GM10266 (cell line): ENCODE measurements around the gene CYLD.

Experiments used
- DNase-seq: peaks from one replicate; pipeline ENCODE4 v3.0.0; 2012; ENCODE audit errors: extremely low spot score
- TF ChIP-seq, protein P1 (sequence below): IDR thresholded peaks from 2 replicates; pipeline ENCODE4 v1.5.1; 2012; ENCODE audit warnings: mild to moderate bottlenecking, low read depth; ENCODE audit not compliant: control insufficient read depth, insufficient read depth; ENCODE audit errors: missing control alignments

CYLD gene

DNA sequence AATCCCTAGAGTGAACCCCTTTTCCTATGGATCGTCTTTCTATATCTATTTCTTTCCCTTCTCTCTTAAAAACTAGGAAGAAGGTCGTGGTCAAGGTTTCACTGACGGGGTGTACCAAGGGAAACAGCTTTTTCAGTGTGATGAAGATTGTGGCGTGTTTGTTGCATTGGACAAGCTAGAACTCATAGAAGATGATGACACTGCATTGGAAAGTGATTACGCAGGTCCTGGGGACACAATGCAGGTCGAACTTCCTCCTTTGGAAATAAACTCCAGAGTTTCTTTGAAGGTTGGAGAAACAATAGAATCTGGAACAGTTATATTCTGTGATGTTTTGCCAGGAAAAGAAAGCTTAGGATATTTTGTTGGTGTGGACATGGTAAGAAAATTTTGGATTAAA, 9.6 kb downstream of the CYLD start:
- TF ChIP-seq, protein P1, sequence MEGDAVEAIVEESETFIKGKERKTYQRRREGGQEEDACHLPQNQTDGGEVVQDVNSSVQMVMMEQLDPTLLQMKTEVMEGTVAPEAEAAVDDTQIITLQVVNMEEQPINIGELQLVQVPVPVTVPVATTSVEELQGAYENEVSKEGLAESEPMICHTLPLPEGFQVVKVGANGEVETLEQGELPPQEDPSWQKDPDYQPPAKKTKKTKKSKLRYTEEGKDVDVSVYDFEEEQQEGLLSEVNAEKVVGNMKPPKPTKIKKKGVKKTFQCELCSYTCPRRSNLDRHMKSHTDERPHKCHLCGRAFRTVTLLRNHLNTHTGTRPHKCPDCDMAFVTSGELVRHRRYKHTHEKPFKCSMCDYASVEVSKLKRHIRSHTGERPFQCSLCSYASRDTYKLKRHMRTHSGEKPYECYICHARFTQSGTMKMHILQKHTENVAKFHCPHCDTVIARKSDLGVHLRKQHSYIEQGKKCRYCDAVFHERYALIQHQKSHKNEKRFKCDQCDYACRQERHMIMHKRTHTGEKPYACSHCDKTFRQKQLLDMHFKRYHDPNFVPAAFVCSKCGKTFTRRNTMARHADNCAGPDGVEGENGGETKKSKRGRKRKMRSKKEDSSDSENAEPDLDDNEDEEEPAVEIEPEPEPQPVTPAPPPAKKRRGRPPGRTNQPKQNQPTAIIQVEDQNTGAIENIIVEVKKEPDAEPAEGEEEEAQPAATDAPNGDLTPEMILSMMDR: no peak
- DNase-seq: no peak

- no peak for DNase-seq
- TF ChIP-seq, protein P1: no peak
Observed at GRCh38 chr16:50752471-50753235, 10.8 kb downstream of the CYLD start.

- TF ChIP-seq, protein P1: no peak
Observed at GRCh38 chr16:50756473-50756872, 14.6 kb downstream of the CYLD start.

DNA sequence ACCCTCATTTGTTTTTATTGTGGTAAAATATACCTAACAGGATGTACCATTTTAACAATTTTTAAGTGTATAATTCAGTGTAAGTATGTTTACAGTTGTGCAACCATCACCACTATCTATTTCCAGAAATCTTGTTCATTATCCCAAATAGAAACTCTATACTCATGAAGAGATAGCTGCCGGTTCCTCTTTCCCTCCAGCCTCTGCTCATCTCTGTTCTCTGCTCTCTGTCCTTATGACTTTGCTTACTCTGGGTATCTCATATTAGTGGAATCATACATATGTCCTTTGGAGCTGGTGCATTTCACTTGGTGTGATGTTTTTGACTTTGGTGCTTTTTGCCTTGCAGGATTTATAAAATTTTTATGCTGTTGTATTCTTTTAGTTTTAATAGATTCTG, 19.4 kb downstream of the CYLD start:
- TF ChIP-seq, protein P1: no peak
- DNase-seq: no peak

More at GRCh38 chr16:50756473-50756872, 14.6 kb downstream of the CYLD start:
- DNase-seq: no peak

GRCh38 chr16:50762241-50762640, 20.4 kb downstream of the CYLD start:
- no peak for DNase-seq
- TF ChIP-seq, protein P1: no peak

DNA sequence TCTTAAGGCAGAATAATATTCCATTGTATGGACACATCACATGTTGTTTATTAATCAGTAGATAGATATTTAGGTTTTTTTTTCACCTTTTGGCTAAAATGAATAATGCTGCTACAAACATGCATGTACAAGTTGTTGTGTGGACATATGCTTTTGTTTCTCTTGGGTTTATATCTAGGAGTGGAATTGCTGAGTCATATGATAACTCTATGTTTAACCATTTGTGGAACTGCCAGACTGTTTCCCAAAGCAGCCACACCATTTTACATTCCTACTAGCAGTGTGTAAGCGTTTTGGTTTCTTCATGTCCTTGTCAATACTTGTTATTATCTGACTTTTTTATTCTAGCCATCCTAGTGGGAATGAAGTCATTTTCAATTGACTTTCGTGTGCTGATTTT, 21.3 kb downstream of the CYLD start:
- DNase-seq: no peak
- TF ChIP-seq, protein P1: no peak

GRCh38 chr16:50765260-50765659, 23.4 kb downstream of the CYLD start:
- DNase-seq: no peak
- TF ChIP-seq, protein P1: no peak
